Globus pallidus (tissue), 1 donor: ENCODE measurements around the gene SEC22B.
"Not testable (repeated sequence)": the region's sequence is repeated elsewhere in the genome, so short reads cannot be mapped to it uniquely, and the experiment has no call there.

ENCODE experiments used
- DNase-seq: peaks from one replicate; pipeline ENCODE4 v3.0.0-alpha.2; 2015; ENCODE audit warnings: low spot score

Gene SEC22B

DNA sequence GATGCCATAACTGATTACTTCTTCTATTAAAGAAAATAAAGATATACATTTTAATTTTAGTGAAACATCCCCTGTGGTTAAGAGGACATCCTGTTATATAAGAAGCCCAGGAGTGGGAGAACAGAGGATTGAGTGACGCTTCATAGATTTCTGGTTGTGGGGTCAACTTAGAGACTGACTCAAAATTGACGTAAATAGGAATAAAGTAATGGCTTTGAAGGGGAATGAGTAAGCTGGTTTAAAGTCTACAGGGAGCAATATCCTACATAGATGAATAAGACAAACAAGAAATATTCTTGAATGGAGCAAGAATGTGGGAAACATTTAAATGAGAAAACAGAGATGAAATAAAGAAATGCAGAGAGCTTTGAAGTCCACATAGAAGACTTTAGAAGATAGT lies 60.2 kb downstream of the SEC22B start:
- DNase-seq, result not testable (repeated sequence)

DNA sequence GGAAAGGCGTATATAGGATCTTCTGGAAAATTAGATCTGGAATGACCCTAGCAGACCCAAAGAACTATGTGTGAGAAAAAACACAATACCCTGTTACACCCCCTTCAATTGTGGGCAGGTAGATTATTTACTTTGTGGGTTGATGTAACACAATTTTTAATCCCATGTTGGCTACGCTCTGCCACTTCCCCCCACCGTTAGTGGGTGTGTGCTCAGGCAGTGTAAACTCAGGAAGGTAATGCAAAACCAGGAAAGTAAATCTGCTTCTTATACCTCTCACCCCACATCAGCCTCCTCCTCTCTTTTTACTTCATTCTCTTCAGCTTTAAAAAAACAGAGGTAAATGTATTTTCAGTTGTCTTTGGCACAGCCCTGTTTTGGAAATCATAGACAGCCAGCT lies 63.2 kb downstream of the SEC22B start:
- not testable (repeated sequence) for DNase-seq

DNA sequence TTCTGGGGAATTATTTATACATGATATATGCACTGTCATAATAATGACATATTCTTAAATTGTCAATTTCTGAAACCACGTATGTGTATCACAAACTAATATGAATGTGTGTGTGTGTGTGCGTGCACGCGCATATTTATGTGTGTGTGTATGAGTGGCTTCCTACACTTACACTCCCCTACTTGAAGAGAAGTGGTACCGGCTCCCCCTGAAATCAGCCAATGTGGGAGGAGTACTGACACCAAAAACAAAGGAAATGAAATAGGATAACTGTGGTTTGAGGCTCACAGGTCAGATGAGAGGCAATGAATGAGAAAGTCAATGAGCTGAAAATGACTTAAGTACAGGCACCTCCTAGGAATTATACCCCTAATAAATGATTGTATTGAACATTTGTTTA lies 64.1 kb downstream of the SEC22B start:
- not testable (repeated sequence) for DNase-seq

DNA sequence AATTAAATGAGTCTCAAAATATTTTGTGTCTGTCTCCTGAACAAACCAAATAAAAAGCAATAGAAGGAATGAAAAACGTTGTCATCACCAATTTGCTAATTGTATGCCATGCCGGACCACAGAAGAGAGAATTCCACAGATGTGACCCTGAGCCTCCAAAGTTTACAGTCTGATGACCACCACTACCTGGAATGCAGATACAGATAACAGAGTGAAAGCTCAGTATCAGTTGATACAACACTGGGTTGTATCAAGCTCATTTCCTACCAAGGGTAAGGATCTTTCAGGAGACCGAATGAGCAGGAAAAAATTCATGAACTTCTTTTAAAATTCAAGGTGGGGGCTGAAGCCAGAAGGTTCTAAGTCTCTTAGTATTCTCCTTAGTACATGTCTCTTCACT lies 64.5 kb downstream of the SEC22B start:
- not testable (repeated sequence) for DNase-seq

DNA sequence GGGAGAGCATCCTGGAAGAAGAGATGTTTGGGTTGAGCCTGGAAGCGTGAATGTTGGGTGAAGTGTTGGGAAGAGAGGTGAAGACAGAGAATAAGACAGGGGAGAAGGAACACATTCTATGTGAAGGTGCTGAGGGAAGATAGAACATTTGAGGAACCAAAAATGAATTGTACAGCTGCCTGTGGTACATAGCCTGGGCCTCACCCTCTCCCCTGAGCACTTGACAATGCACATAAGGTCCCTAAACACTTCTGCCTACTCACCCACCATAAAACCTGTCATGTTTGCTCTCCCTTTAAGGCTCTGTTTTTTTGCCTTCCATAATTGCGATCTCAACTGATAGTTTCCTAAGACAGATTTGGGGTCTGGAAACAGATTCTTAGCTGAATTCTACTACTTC lies 65.3 kb downstream of the SEC22B start:
- not testable (repeated sequence) for DNase-seq

DNA sequence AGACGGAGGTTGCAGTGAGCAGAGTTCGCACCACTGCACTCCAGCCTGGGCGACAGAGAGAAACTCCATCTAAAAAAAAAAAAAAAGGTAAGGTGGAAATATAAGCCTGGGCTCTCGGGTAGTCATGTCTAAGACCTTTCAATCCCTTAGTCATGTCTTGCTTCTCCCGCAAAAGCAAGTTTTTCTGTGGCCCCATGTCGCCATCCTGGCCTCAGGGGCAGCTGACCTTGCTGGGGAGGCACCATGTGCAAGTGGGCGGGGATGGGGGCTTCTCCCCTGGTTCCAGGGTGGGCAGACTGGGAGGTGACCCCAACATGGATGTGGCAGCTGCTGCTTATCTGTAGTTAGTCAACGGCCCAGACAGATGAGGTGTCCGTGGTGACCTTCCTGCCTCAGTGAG lies 66.7 kb downstream of the SEC22B start:
- not testable (repeated sequence) for DNase-seq

DNA sequence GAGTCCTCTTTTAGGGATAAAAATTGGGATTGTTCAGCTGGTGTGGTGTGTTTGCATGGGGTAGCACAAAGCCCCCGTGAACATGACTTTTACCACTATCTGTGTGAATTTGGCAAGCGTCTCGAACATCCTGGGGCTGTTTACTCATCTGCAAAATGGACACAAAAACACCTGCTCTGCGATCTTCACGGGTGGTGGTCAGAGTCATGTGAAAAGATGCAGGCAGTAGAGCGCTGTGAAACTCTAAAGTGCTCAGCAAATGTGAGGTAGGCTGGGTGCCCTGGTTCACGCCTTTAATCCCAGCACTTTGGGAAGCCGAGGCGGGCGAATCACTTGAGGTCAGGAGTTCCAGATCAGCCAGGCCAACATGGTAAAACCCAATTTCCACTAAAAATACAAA lies 67.1 kb downstream of the SEC22B start:
- not testable (repeated sequence) for DNase-seq

DNA sequence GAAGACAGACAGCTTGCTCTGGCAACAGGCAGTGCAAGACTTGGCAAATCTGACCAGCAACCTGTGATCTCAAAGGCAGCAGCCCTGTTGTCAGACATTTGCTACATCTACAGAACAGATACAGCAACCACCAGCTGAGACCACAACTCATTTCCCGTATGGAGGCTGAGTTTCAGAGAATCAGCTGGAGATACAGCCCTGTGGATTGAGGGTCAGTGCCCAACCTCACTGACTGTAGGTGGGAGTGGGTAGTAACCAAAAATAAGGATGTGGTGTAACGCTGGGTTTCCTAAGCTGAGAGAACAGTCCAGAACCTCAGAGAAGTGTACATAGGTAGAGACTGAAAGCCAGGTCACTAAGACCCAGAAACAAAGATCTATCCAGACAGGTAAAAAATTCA lies 71.0 kb downstream of the SEC22B start:
- not testable (repeated sequence) for DNase-seq

DNA sequence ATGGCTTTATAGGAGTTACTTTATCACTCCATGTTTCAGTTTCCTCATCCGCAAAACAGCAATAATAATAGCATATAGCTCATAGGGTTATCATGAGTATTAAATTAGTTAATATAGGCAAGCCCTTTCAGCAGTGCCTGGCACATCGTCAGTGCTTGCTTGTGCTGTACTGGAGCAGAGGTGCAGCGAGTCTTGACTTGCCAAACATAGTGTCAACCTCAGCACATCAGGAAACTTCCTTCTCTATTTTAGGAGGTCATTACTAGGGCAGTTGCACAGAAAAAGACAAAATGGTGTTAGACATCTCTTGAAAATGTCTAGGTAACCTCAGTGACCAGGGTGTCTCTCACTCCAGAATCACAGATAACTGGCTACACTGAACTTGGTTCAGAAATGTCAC lies 72.6 kb downstream of the SEC22B start:
- DNase-seq, result not testable (repeated sequence)

DNA sequence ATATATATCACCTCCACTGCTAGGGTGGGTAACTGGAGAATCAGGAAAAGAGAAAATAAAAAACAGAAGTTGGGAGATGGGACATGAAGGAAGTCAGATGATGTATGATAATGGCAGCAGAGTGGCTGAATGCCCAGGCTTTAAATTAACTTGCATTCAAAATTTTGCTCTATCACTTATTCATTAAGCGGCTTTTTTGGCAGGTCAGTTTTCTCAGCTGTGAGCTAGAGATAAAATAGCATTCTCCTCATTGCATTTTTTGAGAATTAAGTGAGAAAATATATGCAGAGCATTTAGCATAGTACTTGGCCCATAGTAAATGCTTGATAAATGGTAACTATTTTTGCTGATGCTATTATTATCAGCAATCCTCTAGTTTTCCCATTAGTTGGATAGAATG lies 74.7 kb downstream of the SEC22B start:
- not testable (repeated sequence) for DNase-seq
